ENCODE results near the gene CD86. TPM values are rescaled to one million over a fixed set of nuclear protein-coding genes. Genes with fewer than 3 reads are reported as not detected.

CD86 gene
- total RNA-seq, 3 donors from 2014 or later: 3.7 to 5.8 (median 5.1) TPM

DNA sequence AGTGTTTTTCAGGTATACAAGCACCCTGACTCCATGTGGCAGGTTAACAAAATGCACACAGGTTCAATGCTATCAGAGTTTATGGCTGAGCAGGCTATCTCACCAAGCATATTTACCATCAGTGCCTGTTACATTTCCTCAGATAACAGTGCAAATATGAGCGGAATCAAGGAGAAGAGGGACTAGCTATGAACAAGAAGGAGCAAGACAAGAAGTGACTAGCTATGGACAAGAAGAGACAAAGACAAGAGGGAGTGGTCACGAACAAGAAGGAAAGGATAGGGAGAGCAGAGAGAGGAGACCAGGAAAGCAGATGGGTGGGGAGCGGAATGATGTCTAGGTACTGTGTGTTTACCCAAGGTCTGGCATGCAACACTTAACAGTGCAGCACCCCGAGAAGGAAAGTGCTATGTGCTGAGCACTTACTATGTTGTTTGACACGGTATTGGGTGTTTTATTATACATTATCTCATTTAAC lies 41.7 kb upstream of the CD86 start:
- ATAC-seq: peak; percentile 92
- TF ChIP-seq, protein P1, sequence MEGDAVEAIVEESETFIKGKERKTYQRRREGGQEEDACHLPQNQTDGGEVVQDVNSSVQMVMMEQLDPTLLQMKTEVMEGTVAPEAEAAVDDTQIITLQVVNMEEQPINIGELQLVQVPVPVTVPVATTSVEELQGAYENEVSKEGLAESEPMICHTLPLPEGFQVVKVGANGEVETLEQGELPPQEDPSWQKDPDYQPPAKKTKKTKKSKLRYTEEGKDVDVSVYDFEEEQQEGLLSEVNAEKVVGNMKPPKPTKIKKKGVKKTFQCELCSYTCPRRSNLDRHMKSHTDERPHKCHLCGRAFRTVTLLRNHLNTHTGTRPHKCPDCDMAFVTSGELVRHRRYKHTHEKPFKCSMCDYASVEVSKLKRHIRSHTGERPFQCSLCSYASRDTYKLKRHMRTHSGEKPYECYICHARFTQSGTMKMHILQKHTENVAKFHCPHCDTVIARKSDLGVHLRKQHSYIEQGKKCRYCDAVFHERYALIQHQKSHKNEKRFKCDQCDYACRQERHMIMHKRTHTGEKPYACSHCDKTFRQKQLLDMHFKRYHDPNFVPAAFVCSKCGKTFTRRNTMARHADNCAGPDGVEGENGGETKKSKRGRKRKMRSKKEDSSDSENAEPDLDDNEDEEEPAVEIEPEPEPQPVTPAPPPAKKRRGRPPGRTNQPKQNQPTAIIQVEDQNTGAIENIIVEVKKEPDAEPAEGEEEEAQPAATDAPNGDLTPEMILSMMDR (IDR thresholded peaks at IDR 0.05): no peak
- intact Hi-C loops (cut with DNase I, micrococcal nuclease): no loop called here
- Histone ChIP-seq H3K4me3 (no peak overlapping the region), H3K36me3 (ENCODE audit: low read depth) (no peaks in the 10 kb centered on the region), H3K4me1 (ENCODE audit: low read depth) (peaks cover 12% of the 10 kb centered on the region), H3K9me3 (no peaks in the 10 kb centered on the region)
- peak in 1 of 3 donors; percentile 39 for DNase-seq

DNA sequence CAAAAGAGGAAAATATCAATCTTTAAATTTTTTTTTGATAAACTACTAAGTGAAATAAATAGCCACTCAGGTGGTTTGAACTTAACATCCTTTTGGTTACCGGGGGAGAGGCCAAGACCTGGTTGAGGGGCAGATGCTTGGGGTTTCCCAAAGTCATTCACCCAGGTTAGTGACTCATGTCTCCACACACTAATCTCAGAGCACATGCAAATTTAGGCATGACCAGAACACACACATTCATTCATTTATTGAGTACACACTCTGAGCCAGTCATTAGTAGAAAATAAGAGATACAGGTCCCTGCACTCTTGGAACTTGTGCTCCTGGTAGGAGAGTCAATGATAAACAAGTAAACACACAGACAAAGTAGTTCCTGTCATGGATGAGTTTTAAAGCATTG lies 40.4 kb upstream of the CD86 start:
- H3K9me3 ChIP-seq: no peaks in the 10 kb centered on the region
- no peak overlapping the region for H3K4me3 ChIP-seq
- H3K4me1 ChIP-seq (ENCODE audit: low read depth): peaks cover 12% of the 10 kb centered on the region
- TF ChIP-seq, protein P1 (IDR thresholded peaks at IDR 0.05): no peak
- DNase-seq (no peak), ATAC-seq (peak; percentile 27)
- intact Hi-C loops (cut with DNase I, micrococcal nuclease): no loop called here
- no peaks in the 10 kb centered on the region for H3K36me3 ChIP-seq (ENCODE audit: low read depth)

- intact Hi-C loops (cut with DNase I, micrococcal nuclease): no loop called here
- no peaks in the 10 kb centered on the region for H3K9me3 ChIP-seq
- ATAC-seq (no peak), DNase-seq (no peak)
- TF ChIP-seq, protein P1 (IDR thresholded peaks at IDR 0.05): no peak
- peaks cover 10% of the 10 kb centered on the region for H3K4me1 ChIP-seq (ENCODE audit: low read depth)
- no peaks in the 10 kb centered on the region for H3K36me3 ChIP-seq (ENCODE audit: low read depth)
- no peak overlapping the region for H3K4me3 ChIP-seq
Measured at GRCh38 chr3:122019493-122019892, 35.7 kb upstream of the CD86 start.

DNA sequence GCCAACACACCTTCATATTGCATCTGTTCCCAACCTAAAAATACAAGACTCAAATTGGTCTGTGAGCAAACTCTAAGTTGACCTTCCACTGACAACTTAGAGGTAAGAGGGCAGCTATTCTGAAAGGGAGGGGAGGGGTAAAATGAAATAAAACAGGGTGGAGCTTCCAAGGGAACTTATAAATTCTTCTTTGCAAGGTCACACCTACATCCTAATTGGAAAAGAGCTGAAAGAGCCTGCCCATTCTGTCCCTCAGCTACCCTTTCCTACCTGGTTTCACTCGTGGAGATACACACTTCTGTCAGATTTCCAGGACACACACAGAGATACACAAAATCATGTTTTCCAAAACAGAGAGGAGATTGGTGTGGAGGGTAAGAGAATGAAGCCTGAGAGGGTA lies 34.1 kb upstream of the CD86 start:
- Histone ChIP-seq H3K36me3 (ENCODE audit: low read depth) (no peaks in the 10 kb centered on the region), H3K9me3 (no peaks in the 10 kb centered on the region), H3K4me3 (no peak overlapping the region), H3K4me1 (ENCODE audit: low read depth) (peaks cover 10% of the 10 kb centered on the region)
- ATAC-seq: peak; percentile 54
- TF ChIP-seq, protein P1 (IDR thresholded peaks at IDR 0.05): no peak
- intact Hi-C loops (cut with DNase I, micrococcal nuclease): no loop called here
- peak in 1 of 3 donors; percentile 24 for DNase-seq

DNA sequence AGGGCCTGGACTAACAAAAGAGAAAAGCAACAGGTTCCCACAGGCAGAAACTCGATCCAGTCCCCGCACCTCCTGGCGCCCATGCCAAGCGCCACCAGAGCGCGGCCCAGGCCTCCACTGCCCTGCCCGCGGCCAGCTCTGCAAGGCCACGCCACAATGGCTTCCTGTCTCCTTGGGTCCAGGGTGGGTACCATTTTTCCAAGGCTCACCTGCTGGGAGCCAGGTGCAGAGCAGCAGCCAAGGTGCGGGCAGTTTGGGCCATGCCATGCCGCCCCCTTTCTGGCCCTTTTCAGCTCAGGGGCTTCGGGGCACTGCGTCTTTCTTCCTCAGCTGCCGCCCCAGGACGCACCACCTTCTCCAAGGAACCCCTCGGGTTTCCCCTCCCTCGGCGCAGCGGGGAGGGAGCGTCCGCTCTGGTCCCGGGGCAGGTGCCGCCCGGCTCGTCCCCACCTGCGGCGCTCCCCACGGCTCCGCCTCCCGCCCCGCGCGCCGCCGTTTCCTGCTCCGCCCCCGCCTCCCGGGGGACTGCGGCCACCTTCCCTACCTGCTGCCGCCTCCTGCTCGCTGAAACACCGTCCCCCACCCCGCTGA lies 33.3 kb upstream of the CD86 start, which contains the start of gene ILDR1:
ILDR1 (minus strand) TSS at position 437 of the 591 bp plus-strand sequence; CDS start at position 267, 170 bp downstream.
- intact Hi-C loops (cut with DNase I, micrococcal nuclease): no loop called here
- ATAC-seq (peak; percentile 97), DNase-seq (peak; percentile 83 to 92 (median 87))

More for the DNA sequence above, 33.3 kb upstream of the CD86 start, which contains the start of gene ILDR1:
- Histone ChIP-seq H3K9me3 (no peaks in the 10 kb centered on the region), H3K4me3 (peak within 1 kb of the TSS; percentile 31), H3K4me1 (ENCODE audit: low read depth) (peaks cover 10% of the 10 kb centered on the region), H3K36me3 (ENCODE audit: low read depth) (no peaks in the 10 kb centered on the region)
- TF ChIP-seq, protein P1 (IDR thresholded peaks at IDR 0.05): no peak
